Activated CD8-positive, alpha-beta memory T cell treated with anti-CD3 and anti-CD28 coated beads for 4 hours (primary cell): Measurements from ENCODE around the gene THOC6.

Experiments used
- DNase-seq, 2 donors: peaks; one replicate each; pipeline ENCODE4 v3.0.0-alpha.2; 2020; ENCODE audit warnings: low read depth in 2 of 2

Gene THOC6

DNA sequence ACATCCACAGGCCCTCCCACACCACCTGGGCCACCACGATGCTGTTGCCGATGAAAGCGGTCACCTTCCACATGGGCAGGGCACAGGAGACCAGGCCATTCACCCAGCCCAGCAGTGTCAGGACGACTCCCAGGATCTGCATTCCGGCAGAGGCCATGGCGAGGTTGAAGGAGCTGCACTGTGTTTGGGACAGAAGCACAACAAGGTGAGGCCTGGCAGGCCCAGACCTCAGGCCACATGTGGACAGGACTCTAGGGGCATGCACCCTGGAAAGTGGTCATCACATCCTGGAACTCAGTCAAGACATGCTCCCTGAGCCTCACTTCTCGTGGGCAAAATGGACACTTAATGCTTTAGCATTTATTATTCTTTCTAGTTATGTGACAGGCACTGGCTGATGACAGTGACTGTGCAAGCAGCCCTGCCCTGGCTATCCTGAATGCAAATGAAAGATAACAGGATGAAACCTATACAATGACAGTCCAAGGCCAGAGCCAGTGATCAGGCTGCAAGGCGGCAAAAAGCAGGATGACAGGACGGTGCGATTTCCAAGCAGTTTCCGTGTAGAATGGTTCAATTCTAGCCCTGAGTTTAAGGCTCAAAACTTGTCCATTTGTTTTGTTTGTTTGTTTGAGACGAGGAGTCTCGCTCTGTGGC lies 7.8 kb upstream of the THOC6 start:
- DNase-seq: no peak

DNA sequence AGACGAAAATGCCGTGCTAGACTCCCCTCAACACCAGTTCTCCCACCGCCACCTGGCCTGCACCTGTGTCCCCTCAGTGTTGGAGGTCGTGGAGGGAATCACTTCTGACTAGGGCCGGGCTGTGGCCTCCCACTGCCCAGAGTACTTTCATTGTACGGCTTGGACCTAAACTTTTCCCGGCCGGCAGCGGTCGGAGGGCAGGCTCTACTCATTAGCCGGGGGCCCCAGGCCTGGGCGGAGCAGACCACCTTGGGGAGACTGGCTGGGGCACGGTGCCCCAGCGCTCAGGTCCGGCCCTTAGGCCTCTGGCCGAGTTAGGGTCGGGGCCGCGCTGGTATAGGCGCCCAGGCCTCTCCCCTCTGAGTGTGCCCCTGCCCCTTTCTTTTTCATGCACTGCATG lies 6.5 kb upstream of the THOC6 start:
- DNase-seq: no peak

DNA sequence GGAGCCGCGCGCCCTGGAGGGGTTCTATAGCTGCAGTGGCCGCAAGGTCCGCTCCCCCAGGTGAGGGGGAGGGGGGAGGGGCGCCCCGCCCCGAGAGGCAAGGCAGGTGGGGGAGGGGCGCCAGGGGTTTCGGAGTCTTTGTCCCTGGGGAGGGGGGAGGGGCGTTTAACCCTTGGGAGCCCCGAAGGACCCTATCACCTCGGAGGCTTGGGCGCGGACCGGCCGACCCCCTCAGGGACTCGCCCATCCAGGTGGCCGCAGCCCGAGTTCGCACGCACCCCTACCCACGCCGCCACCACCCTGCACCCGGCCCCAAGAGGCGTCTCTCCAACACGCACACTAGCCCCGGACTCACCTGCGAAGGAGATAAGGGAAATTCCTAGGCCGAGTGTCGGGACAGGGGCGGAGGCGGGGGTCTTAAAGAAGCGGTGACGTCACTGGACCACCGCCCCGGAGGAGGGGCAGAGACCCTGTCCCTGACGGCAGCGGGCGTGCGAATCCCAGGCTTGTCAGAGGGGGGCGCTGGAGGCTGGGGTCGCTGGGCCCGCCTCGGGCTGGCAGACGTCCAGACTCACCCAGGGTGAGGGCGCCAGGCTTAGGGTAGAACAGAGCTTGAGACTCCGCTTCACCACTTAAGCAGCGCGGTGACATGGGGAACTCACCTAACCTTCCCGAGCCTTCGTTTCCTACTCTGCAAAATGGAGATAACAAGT lies 5.9 kb upstream of the THOC6 start, which contains the start of gene CLDN6:
CLDN6 (minus strand) TSS at position 390 of the 713 bp plus-strand sequence. CDS start 2,162 bp downstream, outside the sequence.
- DNase-seq: no peak

DNA sequence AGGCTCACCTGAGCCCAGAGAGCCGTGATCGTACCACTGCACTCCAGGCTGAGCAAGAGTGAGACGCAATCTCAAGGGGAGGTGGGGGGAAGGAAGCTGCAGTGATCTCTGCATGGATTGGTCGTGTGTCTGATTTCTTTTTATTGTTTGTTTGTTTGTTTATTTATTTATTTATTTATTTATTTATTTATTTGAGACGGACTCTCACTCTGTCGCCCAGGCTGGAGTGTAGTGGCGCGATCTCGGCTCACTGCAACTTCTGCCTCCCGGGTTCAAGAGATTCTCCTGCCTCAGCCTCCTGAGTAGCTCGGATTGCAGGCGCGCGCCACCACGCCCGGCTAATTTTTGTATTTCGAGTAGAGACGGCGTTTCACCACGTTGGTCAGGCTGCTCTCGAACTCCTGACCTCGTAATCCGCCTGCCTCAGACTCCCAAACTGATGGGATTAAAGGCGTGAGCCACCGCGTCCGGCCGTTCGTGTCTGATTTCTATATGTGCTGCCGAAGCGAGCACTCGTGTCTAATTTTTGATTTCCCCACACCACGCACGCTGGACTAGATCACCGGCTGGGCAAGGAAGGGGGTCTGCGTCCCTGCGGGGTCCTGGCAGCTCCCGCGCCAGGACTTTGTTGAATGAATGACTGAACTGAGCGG lies 4.1 kb upstream of the THOC6 start:
- DNase-seq: no peak

DNA sequence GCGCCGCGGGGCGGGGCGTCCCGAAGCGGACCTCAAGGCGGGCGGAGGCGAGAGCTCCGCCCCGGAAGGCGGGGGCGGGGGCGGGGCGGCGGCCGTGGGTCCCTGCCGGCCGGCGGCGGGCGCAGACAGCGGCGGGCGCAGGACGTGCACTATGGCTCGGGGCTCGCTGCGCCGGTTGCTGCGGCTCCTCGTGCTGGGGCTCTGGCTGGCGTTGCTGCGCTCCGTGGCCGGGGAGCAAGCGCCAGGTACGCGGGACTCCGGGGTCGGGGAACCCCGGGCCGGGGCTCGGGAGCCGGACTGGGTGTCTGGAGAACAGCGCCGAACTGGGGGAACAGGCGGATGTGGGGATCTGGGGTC lies 3.6 kb upstream of the THOC6 start, which contains the start of gene TNFRSF12A:
TNFRSF12A (plus strand) TSS at position 122 of the 357 bp plus-strand sequence; CDS start at position 152, 30 bp downstream.
- no peak for DNase-seq

DNA sequence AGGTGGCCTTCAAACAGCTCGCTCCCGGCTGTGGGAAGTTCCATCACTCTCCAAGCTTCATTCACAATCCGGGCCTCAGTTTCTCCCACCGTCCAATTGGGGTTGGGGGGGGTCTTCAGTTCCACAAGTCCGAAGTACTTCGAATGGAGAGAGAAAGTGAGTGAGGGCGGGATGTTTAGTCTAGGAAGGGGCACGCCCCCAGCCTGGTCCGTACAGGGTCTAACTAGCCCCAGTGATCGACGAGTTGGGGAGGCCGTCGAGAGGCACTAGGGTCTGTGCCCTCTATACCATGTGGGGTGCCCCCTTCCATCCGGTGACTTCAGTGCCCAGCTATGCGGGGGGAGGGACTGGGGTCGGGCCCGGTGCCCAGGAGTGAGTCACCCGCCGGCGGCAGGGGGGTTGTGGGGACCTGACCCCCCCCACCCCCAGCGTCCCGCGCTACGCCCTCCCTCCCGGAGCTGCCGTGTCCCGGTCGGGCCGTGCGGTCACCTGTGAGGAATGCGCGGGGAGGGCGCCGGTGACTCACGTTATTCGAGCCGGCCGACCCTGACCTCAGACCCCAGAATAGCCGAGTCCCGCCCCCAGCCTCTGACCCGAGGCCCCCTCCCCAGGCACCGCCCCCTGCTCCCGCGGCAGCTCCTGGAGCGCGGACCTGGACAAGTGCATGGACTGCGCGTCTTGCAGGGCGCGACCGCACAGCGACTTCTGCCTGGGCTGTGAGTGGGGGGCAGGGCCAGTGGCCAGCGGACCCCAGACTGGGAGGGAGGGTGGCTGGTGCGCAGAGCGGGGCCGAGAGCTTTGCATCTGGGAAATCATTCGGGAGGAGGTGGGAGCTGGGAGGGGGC lies 3.0 kb upstream of the THOC6 start:
- no peak for DNase-seq

DNA sequence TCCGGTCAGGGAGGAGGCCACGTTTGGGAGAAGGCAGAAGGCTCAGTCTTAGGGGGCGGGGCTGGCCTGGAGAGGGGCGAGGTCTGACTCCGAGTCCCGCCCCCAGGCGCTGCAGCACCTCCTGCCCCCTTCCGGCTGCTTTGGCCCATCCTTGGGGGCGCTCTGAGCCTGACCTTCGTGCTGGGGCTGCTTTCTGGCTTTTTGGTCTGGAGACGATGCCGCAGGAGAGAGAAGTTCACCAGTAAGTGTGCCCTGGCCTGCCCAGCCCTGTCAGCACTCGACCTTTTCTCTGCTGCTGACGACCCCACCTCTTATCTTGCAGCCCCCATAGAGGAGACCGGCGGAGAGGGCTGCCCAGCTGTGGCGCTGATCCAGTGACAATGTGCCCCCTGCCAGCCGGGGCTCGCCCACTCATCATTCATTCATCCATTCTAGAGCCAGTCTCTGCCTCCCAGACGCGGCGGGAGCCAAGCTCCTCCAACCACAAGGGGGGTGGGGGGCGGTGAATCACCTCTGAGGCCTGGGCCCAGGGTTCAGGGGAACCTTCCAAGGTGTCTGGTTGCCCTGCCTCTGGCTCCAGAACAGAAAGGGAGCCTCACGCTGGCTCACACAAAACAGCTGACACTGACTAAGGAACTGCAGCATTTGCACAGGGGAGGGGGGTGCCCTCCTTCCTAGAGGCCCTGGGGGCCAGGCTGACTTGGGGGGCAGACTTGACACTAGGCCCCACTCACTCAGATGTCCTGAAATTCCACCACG lies 2.2 kb upstream of the THOC6 start:
- peak; percentile 73 to 77 for DNase-seq

DNA sequence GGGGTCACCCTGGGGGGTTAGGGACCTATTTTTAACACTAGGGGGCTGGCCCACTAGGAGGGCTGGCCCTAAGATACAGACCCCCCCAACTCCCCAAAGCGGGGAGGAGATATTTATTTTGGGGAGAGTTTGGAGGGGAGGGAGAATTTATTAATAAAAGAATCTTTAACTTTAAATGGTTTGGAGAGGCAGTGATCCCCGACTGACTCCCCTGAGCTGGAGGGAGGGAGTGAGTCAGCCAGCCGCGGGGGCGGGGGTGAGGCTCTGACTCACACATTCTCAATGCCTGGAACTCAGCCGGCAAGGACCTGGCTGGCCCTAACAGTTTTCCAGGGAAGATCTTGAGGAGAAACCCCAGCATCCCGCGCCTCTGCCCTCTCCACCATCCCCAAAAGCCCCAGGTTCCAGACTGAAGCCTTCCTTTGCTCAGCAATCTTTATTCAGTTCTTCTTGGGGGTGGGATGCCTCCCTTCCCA lies 1.6 kb upstream of the THOC6 start:
- DNase-seq: peak; percentile 84

DNA sequence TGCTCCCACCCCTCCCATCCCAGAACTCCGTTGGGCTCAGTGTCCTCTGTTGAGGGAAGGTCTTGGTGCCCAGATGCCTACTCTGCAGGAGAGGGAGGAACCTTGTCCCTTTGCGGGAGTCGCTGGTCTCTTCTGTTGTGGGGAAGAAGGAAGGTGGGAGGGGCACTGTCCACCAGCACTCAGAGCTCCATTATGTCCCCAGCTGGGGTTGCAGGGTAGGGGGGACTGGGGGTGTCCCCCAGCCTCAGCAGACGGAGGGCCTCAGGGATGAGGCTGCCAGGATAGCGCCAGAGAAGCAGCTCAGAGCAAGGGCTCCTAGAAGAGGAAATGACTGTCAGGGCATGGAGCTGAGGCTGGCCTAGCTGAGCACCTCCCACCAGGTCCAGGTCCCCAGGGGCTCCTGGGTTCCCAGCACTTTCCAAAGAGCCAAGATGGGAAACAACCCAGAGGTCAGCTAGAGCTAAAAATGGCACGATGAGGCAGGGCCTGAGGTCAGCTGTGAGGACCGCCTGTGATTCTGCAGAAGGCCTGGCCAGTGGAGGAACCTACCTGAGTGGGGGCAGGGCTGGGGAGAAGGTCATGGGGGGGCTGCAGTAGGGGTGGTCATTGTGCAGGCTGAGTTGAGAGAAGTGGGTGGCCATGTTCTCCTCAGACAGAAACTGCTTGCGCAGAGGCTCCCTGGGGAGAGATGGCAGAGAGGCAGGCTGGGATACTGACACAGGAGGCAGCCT lies 986 bp upstream of the THOC6 start:
- no peak for DNase-seq

DNA sequence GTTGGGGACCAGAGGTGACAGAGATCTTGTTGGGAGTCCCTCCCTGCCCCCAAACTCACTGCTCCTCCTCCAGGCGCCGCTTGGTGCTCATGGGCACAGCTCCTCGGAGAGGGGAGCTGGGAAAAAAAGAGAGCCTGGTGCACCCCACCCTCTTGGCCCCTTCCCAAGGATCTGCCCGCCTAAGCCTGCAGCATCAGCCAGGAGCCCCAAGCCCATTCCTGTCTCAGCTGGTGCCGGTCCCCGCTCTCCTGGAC lies 493 bp upstream of the THOC6 start:
- DNase-seq: no peak

DNA sequence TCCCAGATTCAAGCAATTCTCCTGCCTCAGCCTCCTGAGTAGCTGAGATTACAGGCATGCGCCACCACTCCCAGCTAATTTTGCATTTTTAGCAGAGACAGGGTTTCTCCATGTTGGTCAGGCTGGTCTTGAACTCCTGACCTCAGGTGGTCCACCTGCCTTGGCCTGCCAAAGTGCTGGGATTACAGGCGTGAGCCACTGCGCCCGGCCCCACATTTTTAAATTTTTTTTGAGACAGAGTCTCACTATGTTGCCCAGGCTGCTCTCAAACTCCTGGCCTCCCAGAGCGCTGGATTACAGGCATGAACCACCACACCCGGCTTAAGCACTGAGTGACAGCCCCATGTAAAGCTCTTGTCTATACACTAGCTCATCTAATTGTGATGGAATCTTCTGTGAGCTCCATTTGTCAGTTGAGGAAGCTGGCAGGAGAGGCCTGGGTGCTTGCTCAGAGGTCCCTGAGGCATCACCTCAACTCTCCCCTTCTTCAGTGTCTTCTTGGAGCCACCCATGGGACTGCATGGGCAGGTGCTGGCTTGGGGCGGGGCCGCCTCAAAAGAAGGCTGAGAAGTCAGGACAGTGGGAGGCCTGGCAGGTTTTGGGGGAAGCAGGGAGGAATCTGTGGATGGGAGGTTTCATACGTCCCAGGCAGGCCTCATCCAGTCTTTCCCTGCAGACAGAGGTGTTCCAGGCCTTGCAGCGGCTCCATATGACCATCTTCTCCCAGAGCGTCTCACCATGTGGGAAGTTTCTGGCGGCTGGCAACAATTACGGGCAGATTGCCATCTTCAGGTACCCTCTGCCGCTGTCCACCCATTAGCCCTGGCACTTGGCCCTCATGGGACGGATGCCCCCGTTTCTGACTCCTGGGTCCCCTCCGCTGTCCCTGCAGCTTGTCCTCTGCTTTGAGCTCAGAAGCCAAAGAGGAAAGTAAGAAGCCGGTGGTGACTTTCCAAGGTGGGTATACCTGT lies 1.5 kb downstream of the THOC6 start:
- DNase-seq: no peak

DNA sequence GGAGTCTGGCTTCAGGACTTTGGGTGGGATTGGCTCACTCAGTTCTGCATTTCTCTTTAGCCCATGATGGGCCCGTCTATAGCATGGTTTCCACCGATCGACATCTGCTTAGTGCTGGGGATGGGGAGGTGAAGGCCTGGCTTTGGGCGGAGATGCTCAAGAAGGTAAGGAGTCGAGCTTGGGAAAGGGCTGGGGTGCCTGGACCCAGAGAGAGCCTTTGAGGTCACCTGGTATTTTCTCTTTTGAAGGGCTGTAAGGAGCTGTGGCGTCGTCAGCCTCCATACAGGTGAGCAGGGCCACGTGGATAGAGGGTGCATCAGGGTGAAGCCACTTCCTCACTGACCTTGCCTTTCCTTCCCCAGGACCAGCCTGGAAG lies 2.2 kb downstream of the THOC6 start:
- no peak for DNase-seq

DNA sequence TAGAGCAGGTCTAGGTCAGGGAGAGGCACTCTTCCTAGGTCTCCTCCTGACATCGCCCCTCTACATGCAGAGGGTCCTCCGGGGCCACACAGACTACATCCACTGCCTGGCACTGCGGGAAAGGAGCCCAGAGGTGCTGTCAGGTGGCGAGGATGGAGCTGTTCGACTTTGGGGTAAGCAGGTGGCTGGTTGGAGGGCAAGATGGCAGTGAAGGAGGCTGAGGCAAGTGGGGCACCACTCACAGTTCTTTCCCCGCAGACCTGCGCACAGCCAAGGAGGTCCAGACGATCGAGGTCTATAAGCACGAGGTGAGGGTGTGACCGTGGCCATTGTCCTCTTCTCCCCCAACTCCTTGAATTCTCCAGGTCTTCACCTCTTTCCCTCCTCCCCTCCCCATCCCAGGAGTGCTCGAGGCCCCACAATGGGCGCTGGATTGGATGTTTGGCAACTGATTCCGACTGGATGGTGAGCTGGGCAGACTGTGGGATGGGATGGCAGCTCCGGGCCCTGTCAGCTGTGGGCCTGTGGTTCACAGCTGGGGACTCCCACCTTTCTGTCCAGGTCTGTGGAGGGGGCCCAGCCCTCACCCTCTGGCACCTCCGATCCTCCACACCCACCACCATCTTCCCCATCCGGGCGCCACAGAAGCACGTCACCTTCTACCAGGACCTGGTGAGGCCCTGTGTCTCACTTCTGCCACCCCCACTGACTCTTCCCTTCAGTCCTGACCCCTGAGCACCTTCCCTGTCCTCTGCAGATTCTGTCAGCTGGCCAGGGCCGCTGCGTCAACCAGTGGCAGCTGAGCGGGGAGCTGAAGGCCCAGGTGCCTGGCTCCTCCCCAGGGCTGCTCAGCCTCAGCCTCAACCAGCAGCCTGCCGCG lies 3.0 kb downstream of the THOC6 start:
- no peak for DNase-seq

DNA sequence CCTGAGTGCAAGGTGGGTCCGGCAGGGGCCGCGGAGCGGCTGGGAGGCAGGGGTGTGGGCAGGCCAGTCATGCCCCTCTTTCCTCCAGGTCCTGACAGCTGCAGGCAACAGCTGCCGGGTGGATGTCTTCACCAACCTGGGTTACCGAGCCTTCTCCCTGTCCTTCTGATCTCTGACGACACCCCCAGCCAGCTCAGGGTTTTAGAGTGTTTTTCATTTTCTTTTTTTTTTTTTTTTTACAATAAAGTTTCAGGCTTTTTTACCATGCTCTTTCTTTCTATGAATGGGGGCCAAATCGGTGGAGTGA lies 3.6 kb downstream of the THOC6 start:
- DNase-seq: no peak

DNA sequence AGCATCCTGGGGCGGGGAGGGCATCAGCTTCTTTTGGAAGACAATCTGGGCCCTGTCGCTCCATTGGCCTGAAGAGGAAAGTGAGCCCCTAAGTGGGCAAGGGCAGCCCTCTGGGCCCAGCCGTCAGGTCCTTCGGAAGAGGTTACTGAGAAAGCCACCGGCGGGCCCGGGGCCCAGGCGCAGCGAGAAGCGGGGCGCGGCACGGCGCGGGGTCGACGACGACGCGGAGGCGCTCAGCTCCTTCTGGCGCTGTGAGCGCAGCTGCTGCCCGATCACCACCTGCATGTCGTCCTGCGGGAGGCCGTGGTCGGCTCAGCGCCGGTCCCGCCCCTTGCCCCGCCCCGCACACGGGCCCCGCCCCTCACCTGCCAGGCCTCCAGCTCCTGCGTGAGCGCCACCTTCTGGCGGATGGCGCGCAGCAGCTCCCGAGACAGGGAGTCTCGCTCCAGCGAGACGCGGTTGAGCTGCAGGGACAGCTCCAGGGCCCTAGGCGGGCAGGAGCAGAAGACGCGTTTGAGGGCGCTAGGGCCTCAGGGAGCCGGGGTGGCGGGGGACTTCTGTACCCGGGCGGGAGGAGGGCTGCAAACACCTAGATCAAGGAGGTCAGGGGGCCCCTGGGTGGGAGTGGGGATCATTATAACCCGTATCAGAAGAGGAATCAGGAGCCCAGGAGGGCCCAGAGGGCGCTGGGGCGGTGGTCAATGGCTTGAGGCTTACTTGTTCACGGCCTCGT lies 4.3 kb downstream of the THOC6 start:
- DNase-seq: peak; percentile 72 to 74

DNA sequence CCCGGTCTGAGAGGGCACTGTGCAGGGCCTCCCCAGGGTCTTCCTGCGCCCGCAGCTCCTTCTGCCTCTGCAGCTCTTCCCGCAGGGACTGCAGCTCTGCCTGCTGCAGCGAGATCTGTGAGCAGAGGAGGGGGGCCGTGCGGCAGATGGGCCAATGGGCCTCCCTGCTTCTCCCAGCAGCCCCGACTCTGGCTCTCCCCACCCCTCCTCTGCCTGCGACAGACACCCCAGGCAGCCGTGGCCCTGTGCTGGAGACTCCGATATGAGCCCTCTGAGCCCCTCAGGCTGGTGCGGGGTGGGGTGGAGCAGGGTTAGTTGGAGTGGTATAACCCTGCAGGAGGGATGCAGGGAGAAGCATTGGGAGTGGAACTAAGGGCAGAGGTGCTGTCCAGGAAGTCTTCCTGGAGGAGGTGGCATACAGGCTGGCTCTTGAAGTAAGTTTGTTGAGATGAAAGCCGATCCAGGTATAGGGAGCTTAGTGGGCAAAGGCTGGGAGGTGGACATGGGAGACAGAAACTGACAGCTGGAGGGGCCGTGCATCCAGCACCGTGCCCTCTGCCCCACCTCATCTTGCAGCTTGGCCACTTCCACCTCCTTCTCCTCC lies 5.0 kb downstream of the THOC6 start:
- no peak for DNase-seq

DNA sequence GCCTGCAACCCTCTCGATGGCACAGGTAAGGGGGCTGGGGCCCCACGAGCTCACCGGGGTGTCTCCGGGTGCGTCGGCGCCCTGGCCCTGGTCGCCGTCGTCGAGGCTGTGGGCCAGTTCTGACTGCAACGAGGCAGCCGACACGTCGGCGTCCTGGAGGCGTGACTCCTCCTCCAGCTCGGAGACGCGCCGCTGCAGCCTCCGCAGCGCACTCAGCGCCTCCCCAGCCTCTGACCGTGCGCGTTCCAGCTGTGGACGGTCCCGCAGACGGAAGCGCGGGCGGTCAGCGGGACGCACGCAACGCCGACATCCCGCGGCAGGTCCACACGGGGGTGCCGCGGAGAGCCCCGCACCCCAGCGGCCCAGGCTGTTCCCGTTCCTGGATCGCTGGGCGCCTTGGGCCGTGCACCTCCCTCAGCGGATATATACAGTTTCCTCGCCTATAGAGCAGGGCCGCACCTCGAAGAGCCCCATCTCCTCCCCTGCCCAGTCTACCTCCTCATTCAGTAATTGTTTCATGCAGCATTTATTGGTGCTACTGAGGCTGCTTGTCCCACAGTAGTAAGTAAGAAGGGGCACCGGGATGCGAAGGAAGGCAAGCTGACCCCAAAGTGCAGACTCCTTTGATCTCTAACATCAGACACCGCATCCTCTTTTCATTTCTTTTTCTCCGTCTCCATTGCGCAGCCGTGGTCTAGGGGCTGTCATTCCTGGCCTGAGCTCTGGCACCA lies 5.8 kb downstream of the THOC6 start:
- DNase-seq: no peak
